ENCODE measurements around the gene RNF25. TPM values are rescaled to one million over a fixed set of nuclear protein-coding genes. Genes with fewer than 3 reads are reported as not detected.

Gene RNF25
- total RNA-seq, 1 donor from 2014 or later, result 25.5 TPM

DNA sequence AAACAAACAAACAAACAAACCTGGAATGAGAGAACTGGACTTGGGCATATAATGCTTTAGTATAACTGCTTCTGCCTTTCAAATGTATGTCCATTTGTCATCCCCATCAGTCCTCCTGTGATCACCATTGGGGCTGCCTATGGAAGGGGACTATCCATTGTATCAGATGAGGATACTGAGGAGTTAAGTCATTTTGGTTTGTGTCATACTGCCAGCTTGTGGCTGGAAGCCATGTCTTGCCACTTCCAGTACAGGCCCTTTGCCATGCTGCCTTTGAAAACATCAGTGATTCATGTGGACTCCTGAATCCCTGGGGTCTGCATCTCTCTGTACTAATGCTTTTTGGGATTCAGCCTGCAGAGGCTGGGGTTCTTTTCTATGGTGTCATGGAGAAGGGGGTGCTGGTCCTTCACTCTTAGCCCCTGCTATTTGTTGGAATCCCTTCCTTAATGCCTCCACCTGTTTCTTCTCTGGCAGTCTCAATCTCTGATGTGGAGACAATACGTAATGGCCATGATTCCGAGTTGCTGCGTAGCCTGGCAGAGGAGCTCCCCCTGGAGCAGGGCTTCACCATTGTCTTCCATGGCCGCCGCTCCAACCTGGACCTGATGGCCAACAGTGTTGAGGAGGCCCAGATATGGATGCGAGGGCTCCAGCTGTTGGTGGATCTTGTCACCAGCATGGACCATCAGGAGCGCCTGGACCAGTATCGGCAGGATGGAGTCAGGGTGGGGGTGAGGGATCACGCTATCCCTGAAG lies 53.5 kb downstream of the RNF25 start:
- H3K4me1 ChIP-seq, result no peaks in the 10 kb centered on the region
- no peak for DNase-seq (ENCODE audit: extremely low spot score in 2 of 2)
- H3K27me3 ChIP-seq, result no peaks in the 10 kb centered on the region
- H3K36me3 ChIP-seq, result no peaks in the 10 kb centered on the region
- H3K27ac ChIP-seq, result no peak overlapping the region
- TF ChIP-seq, protein P1, sequence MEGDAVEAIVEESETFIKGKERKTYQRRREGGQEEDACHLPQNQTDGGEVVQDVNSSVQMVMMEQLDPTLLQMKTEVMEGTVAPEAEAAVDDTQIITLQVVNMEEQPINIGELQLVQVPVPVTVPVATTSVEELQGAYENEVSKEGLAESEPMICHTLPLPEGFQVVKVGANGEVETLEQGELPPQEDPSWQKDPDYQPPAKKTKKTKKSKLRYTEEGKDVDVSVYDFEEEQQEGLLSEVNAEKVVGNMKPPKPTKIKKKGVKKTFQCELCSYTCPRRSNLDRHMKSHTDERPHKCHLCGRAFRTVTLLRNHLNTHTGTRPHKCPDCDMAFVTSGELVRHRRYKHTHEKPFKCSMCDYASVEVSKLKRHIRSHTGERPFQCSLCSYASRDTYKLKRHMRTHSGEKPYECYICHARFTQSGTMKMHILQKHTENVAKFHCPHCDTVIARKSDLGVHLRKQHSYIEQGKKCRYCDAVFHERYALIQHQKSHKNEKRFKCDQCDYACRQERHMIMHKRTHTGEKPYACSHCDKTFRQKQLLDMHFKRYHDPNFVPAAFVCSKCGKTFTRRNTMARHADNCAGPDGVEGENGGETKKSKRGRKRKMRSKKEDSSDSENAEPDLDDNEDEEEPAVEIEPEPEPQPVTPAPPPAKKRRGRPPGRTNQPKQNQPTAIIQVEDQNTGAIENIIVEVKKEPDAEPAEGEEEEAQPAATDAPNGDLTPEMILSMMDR (IDR thresholded peaks at IDR 0.05), result no peak
- TF ChIP-seq POLR2AphosphoS5 (IDR thresholded peaks at IDR 0.05; ENCODE audit: insufficient read depth in 1 of 2, low read depth in 1 of 2), result no peak
- no peak for TF ChIP-seq POLR2A (IDR thresholded peaks at IDR 0.05)
- H3K9me3 ChIP-seq, result no peaks in the 10 kb centered on the region
- no peak overlapping the region for H3K4me3 ChIP-seq
- intact Hi-C loops (cut with DNase I), result no loop called here

DNA sequence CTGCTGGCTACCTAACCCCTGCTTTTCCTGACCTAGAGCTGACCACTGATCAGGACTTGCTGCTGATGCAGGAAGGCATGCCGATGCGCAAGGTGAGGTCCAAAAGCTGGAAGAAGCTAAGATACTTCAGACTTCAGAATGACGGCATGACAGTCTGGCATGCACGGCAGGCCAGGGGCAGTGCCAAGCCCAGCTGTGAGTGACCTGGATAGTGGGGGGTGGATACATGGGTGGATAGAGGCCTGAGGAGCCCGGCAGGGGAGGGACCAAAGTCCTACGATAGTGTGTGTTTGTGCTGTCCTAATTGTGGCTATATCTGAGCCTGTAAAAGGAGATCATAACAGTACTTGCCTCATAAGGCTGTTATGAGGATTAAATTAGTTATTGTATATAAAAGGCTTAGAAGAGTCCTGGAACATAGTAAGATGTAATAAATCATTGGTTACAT lies 55.9 kb downstream of the RNF25 start:
- no peak for TF ChIP-seq POLR2AphosphoS5 (IDR thresholded peaks at IDR 0.05; ENCODE audit: insufficient read depth in 1 of 2, low read depth in 1 of 2)
- TF ChIP-seq POLR2A (IDR thresholded peaks at IDR 0.05), result no peak
- TF ChIP-seq, protein P1 (IDR thresholded peaks at IDR 0.05), result no peak
- no peak overlapping the region for H3K27ac ChIP-seq

More for the DNA sequence above, 55.9 kb downstream of the RNF25 start:
- Histone ChIP-seq H3K36me3 (no peaks in the 10 kb centered on the region), H3K4me3 (no peak overlapping the region), H3K4me1 (no peaks in the 10 kb centered on the region), H3K9me3 (no peaks in the 10 kb centered on the region), H3K27me3 (no peaks in the 10 kb centered on the region)
- DNase-seq (ENCODE audit: extremely low spot score in 2 of 2), result no peak
- intact Hi-C loops (cut with DNase I), result no loop called here

Other genes with a start within 250 kb of the RNF25 start
- 23.3 TPM for gene USP37, start 103.7 kb downstream of the RNF25 start, total RNA-seq
- gene CNOT9, start 103.2 kb downstream of the RNF25 start, total RNA-seq, result 46.4 TPM
- 12.0 TPM for gene PLCD4, start 64.1 kb downstream of the RNF25 start, total RNA-seq
- 22.8 TPM for gene ZNF142, start 12.4 kb downstream of the RNF25 start, total RNA-seq
- gene BCS1L, start 12.3 kb downstream of the RNF25 start, total RNA-seq, result 28.5 TPM
- gene STK36, start 84 bp upstream of the RNF25 start, total RNA-seq, result 59.9 TPM
- gene TTLL4, start 38.8 kb upstream of the RNF25 start, total RNA-seq, result 23.3 TPM
- gene CYP27A1, start 110.1 kb upstream of the RNF25 start, total RNA-seq, result 30.0 TPM
- gene PRKAG3, start 159.8 kb upstream of the RNF25 start, total RNA-seq, result not detected
- gene WNT6, start 187.8 kb upstream of the RNF25 start, total RNA-seq, result 2.0 TPM
- gene WNT10A, start 208.8 kb upstream of the RNF25 start, total RNA-seq, result 2.5 TPM